Muscle layer of colon (tissue), 2 donors: ENCODE data around the gene TSPOAP1.

Experiments
- H3K27ac ChIP-seq: one replicate; pipeline ENCODE4 v1.7.0; 2013; ENCODE audit warnings: low read depth, mild to moderate bottlenecking, low read length, moderate library complexity
- H3K27me3 ChIP-seq, 2 donors: one replicate each; pipeline ENCODE4 v1.7.0; 2013; ENCODE audit warnings: low read length in 2 of 2, mild to moderate bottlenecking in 2 of 2; ENCODE audit not compliant: insufficient read depth in 2 of 2, control insufficient read depth in 1 of 2
- H3K36me3 ChIP-seq: one replicate; pipeline ENCODE4 v1.7.0; 2013; ENCODE audit warnings: mild to moderate bottlenecking, low read length; ENCODE audit not compliant: insufficient read depth
- H3K4me1 ChIP-seq: one replicate; pipeline ENCODE4 v1.7.0; 2013; ENCODE audit warnings: mild to moderate bottlenecking, low read length; ENCODE audit not compliant: insufficient read depth
- H3K4me3 ChIP-seq, 2 donors: one replicate each; pipeline ENCODE4 v1.7.0; 2013; ENCODE audit warnings: low read length in 2 of 2, low read depth in 1 of 2, mild to moderate bottlenecking in 1 of 2, moderate library complexity in 1 of 2
- H3K9ac ChIP-seq: one replicate; pipeline ENCODE4 v1.7.0; 2013; ENCODE audit warnings: low read length
- H3K9me3 ChIP-seq: one replicate; pipeline ENCODE4 v1.7.0; 2013; ENCODE audit warnings: mild to moderate bottlenecking, low read length
- donor health status: abdominal sarcoma.
- donor health status: Adenocarcinoma of cecum.

Gene TSPOAP1

DNA sequence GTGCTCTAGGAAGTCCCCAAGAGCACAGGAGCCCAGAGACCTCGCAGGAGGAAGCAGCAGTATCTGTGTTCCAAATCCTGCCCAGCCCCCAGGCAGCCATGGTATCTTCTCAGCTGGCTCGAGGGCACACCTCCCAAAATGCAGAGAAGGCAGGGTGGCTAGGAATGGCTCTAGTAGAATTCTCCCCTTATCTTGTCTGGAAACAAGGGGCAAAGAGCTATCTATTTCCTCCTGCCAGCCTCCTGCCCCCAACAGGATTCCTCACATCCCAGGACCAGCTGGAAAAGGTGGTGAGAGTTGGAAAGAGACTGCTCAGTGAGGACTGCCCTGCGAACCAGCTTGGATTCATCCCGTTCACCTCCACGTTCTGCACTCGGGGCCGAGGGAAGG lies 8.6 kb upstream of the TSPOAP1 start:
- H3K4me1 ChIP-seq: peaks cover 23% of the 10 kb centered on the region
- no peak overlapping the region for H3K9ac ChIP-seq
- H3K9me3 ChIP-seq: no peaks in the 10 kb centered on the region
- H3K27ac ChIP-seq: peak overlapping the region; percentile 38
- H3K4me3 ChIP-seq: no peak overlapping the region
- H3K36me3 ChIP-seq: no peaks in the 10 kb centered on the region
- no peaks in the 10 kb centered on the region for H3K27me3 ChIP-seq

DNA sequence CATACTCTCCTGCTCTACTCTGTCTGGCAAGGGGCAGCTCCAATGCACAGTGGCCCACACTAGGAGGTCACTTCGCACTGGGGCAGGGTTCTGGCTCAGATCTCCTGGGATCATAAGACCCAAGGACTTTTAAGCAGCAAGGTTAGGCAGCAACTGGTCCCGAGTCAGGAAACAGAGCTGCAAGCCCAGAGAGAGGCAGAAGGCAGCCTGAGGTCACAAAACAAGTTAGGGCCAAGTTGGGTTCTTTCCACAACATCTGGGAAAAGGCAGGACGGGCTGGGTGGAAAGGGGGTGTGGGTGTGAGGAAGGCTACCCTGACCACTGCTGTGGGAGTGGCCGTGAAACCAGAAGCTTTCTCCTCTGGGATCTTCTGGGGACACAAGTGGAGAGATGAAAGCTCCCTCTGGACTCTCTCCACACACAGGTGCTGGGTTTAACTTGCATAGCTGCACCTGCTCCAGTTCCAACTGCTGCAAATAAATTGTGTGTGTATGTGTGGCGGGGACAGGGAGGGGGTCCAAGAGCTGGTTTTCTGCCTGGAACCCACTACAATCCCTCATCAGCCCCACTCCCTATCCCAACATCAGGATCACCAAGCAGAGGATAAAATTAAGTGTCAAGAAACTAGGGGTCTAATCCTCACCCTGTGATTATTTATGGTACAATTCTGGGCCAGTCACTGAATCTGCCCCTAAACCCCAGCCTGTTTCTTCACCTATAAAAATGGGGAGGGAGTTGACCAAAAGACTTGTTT lies 8.0 kb upstream of the TSPOAP1 start:
- peak overlapping the region; percentile 38 for H3K27ac ChIP-seq
- H3K9me3 ChIP-seq: no peaks in the 10 kb centered on the region
- no peak overlapping the region for H3K4me3 ChIP-seq
- H3K36me3 ChIP-seq: no peaks in the 10 kb centered on the region
- H3K9ac ChIP-seq: peak overlapping the region; percentile 7
- H3K4me1 ChIP-seq: peaks cover 23% of the 10 kb centered on the region
- H3K27me3 ChIP-seq: no peaks in the 10 kb centered on the region

DNA sequence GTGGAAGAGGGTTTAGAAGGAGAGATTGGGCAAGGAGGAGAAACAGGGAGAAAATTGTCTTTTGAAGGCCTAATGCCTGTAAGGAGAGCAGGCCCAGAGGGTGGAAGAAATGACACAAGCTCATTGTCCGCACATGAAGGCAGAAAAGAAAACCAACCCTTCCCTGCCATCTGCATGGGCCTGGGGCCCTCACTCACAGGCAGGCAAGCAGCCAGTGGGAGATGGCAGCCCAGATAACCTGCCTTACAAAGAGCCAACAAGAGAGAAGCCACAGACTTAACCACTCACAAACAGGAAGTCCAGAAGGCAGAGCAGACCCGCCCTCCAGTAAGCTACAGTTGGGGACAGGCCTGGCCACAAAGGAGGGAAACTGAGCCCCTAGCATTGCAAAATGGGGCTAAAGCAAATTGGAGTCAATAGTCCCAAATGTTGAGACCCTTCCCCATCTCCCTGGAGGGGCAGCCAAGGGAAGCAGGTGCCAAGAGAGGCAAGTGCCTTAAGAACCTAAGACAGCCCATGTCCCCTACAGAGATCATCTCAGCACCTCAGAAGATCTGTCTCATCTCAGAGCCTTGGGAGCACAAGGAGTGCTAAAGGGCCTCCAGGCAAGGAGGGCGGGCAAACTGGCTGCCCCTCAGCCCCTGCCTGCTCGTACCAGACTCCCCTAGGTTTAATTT lies 7.3 kb upstream of the TSPOAP1 start:
- Histone ChIP-seq H3K36me3 (no peaks in the 10 kb centered on the region), H3K9me3 (no peaks in the 10 kb centered on the region), H3K4me1 (peaks cover 23% of the 10 kb centered on the region), H3K27ac (peak overlapping the region; percentile 6), H3K27me3 (no peaks in the 10 kb centered on the region), H3K9ac (peak overlapping the region; percentile 7), H3K4me3 (no peak overlapping the region)

DNA sequence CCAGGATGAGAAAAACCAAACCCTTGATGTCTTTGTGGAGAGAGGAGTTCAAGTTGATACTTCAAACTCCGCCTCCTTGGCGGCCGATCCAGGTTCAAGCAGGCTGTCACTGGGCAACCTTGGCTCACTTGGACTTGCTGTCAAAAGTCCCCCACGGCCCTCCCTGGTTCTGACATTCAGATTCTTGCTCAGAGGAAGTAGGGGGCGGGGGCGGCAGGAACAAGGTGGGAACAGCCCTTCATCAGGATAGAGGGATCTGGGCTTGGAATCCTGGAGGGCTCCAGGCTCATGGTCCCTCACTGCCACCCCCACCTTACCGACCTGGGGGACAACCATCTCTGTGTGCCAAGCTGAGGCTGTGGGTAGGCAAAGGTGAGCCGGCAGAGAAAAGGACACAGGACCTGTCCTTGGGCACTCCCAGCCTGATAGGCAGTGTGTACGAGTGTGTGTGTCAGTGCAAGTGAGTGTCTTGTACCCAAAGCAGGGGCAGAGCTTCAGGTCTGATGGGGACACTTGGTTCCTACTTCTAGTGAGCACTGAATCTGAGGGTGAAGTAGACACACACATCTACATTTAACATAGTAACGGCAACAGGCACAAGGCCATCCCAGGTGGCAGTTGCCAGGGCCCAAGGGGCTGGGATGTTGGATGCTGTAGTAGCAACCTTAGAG lies 6.6 kb upstream of the TSPOAP1 start:
- Histone ChIP-seq H3K4me1 (peaks cover 23% of the 10 kb centered on the region), H3K9me3 (no peaks in the 10 kb centered on the region), H3K4me3 (no peak overlapping the region), H3K36me3 (no peaks in the 10 kb centered on the region), H3K27ac (peak overlapping the region; percentile 6), H3K27me3 (no peaks in the 10 kb centered on the region), H3K9ac (no peak overlapping the region)

DNA sequence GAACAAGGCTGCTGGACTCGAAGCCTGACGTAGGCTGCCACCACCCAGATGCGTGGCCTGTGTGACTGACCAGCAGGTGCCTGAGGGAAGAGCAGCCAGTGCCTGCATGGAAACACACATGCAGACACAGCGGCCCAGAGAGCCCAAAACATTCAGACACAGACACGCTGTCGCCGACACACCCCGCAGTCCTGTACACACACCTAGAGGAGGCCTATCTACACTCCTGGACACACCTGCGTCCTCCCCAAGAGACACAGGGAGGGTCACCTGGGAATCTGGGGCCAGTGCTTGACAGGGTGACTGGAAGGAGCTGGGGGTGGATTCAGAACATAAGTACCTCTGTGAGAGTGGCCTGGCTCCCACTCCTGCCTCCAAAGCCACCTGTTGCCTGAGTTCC lies 6.1 kb upstream of the TSPOAP1 start:
- Histone ChIP-seq H3K9ac (no peak overlapping the region), H3K4me1 (peaks cover 23% of the 10 kb centered on the region), H3K27me3 (no peaks in the 10 kb centered on the region), H3K9me3 (no peaks in the 10 kb centered on the region), H3K4me3 (no peak overlapping the region), H3K27ac (no peak overlapping the region), H3K36me3 (no peaks in the 10 kb centered on the region)

DNA sequence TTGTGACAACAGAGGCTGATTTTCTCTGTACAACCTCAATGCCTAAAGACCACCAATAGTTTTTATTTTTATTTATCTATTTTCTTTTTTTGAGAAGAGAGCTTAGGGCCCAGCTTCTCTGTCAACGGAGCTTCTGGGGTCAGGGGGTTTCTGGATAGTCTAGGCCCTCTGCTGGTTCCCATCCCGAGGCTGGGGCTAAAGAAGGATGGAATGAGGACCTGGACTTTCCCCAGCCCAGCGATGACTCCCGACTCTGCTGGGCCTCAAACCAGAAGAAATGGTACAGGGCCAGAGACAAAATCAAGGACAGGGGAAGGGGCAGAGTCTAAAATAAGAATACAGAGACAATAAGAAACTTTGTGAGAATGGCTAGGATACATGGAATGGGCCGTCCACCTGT lies 5.7 kb upstream of the TSPOAP1 start:
- Histone ChIP-seq H3K9ac (no peak overlapping the region), H3K36me3 (no peaks in the 10 kb centered on the region), H3K27ac (no peak overlapping the region), H3K27me3 (no peaks in the 10 kb centered on the region), H3K9me3 (no peaks in the 10 kb centered on the region), H3K4me1 (peaks cover 23% of the 10 kb centered on the region), H3K4me3 (no peak overlapping the region)

DNA sequence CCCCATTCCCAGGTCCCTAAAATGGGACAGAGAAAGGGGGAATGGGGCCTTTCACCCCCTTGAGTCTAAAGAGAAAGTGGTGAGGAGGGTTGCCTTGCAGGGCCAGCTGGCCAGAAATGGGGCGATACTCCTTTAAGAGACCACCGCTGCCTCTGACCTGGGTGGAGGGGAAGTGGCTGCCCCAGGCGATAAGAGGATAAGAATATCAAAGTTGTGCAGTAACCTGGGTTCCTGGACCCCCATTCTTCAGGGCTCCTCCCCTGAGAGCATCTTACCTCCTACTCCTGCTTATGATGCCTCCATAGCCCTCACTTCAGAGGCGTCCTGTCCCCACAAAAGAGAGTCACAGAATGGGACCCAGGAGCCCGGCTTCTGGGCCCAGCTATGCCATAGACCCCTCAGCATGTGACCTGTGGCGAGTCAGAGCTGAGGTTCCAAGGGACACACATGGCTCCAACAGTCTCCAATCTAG lies 5.2 kb upstream of the TSPOAP1 start:
- no peak overlapping the region for H3K27ac ChIP-seq

DNA sequence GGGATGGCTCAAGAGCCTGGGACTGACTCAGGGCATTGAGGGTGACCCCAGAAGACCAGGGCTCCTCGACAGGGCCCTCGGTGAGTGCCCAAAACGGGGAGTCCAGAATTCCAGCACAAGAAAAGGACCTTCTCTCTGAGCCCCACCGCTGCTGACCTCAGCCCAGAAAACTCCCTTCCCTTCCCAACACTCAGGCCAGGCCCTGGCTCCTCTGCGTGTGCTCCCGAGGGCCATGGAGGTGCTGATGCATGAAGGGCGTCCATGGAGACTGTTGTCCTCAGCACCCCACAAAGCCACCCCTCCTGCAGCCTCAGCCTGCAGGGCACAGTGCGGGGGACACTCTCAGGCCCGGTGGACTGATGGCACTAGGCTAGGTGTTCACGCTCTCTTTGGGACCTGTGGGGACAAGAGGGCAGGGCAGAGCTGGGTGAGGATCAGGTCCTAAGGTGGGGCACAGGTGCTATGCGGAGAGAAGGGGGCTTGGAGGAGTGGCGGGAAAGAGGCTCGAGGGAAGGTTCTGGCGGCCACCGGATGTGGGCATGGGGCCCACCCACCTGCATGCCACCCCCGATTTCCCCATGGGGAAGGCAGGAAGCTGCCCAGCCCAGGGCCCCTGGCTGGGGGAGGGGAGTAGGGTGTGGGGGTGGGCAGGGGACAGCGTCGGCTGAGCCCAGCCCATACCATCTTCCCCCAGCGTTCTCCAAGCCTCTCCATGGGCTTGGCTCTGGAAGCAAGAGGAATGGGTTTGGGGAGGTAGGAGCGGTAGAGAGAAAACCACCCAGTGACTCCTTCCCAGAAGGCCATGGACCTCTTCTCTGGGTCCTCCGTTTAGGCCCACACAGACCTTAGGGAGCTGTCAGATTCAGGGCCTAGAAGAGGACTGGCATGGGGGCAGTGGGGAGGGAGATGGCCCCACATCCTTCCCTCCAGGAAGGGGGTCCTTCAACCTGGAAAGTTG lies 4.5 kb upstream of the TSPOAP1 start:
- Histone ChIP-seq H3K4me3 (no peak overlapping the region), H3K27me3 (no peaks in the 10 kb centered on the region), H3K36me3 (no peaks in the 10 kb centered on the region), H3K9ac (no peak overlapping the region), H3K9me3 (no peaks in the 10 kb centered on the region), H3K27ac (peak overlapping the region; percentile 16), H3K4me1 (peaks cover 23% of the 10 kb centered on the region)

More for the DNA sequence above, 5.2 kb upstream of the TSPOAP1 start:
- Histone ChIP-seq H3K4me3 (no peak overlapping the region), H3K4me1 (peaks cover 23% of the 10 kb centered on the region), H3K27me3 (no peaks in the 10 kb centered on the region), H3K36me3 (no peaks in the 10 kb centered on the region), H3K9ac (no peak overlapping the region), H3K9me3 (no peaks in the 10 kb centered on the region)

DNA sequence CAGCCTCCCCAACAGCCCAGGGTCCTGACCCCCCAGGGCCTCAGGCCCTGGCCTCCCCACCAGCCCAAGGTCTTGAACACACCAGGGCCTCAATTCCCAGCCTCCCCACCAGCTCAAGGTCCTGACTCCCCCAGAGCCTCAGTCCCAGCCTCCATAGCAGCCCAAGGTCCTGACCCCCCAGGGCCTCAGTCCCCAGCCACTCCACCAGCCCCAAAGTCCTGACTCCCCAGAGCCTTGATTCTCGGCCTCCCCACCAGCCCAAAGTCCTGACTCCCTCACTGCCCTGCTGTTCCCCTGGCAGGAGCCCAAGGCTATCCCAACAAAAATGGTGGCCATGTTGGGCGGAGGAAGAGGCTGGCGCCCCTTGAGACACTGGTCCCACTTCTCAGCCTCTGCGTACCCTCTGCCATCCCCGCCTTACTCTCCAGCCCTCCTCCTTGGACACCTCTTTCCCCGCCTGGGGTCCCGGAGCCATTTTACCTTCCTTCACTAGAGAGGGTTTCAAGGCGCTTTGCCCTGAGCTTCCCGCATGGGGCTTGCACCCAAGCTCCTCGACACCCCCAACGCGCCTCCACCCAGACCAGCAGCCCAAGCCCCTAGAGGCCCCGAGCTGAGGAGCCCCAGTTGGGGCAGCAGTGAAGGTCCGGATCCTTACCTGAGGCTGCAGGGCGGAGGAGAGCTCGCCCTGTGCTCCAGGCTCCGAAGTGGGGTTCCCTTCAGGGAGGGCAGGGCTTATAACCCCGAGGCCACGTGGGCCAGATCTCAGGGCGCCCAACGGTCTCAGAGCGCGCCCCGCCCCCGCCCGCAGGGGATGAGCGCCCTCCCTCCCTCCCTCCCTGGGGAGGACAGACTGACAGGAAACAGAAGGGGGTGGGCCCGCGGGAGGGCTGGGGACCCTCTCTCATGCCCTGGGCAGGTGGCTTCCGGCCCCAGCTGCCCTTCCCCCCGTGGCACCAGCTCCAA lies 3.5 kb upstream of the TSPOAP1 start:
- Histone ChIP-seq H3K27me3 (no peaks in the 10 kb centered on the region), H3K9me3 (no peaks in the 10 kb centered on the region), H3K4me3 (peak overlapping the region in 1 of 2 donors; percentile 27), H3K9ac (no peak overlapping the region), H3K36me3 (no peaks in the 10 kb centered on the region), H3K27ac (peak overlapping the region; percentile 16), H3K4me1 (peaks cover 15% of the 10 kb centered on the region)
